Nephron progenitor cell (in vitro differentiated cells): ENCODE measurements around the gene KRT1.

Source experiments
- DNase-seq: peaks from one replicate; pipeline ENCODE4 v3.0.0; 2021
- H3K27ac Mint-ChIP-seq: 2 replicates; pipeline ENCODE4 v1.8.0; 2021; ENCODE audit warnings: mild to moderate bottlenecking, moderate library complexity, mixed read lengths
- H3K27me3 Mint-ChIP-seq: 2 replicates; pipeline ENCODE4 v1.8.0; 2021; ENCODE audit warnings: mild to moderate bottlenecking, low read depth, mixed read lengths; ENCODE audit not compliant: poor library complexity
- H3K36me3 Mint-ChIP-seq: 2 replicates; pipeline ENCODE4 v1.8.0; 2021; ENCODE audit warnings: low read depth, mixed read lengths
- H3K4me1 Mint-ChIP-seq: 2 replicates; pipeline ENCODE4 v1.8.0; 2021; ENCODE audit warnings: mixed read lengths
- H3K4me3 Mint-ChIP-seq: 2 replicates; pipeline ENCODE4 v1.8.0; 2021; ENCODE audit warnings: mild to moderate bottlenecking, moderate library complexity, mixed read lengths
- H3K9me3 Mint-ChIP-seq: 2 replicates; pipeline ENCODE4 v1.8.0; 2021; ENCODE audit warnings: mild to moderate bottlenecking, moderate library complexity, mixed read lengths
- TF ChIP-seq, protein P1 (sequence below): fragments of 200-600 bp; sonication (generic); IDR thresholded peaks from 2 replicates; pipeline ENCODE4 v1.5.0; 2021; ENCODE audit warnings: antibody characterized with exemption

The KRT1 gene

DNA sequence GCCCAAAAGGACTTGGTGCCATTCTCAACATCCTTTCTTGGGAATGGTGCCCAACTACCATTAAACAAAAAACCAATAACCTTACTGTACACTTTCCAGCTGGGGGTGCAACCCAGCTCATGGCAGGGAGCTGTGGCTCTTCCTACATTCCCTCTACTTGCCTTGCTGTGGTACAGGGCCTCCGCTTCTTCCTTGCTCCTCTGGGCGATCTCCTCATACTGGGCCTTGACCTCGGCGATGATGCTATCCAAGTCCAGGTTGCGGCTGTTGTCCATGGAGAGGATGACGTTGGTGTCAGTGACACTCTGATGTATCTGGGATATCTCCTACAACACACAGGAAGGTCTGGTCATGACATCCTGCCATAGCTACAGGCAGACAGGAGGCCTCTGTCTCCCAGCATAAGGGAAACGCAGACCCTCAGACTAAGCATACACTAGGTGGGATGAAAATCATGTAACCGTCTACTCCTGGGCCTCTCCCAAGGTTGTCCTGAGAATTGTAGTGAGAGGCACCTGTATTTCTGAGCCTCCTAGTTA lies 32.1 kb downstream of the KRT1 start:
- DNase-seq, result no peak
- Mint-ChIP-seq H3K27me3 (peaks cover 8% of the 10 kb centered on the region), H3K36me3 (no peaks in the 10 kb centered on the region)

DNA sequence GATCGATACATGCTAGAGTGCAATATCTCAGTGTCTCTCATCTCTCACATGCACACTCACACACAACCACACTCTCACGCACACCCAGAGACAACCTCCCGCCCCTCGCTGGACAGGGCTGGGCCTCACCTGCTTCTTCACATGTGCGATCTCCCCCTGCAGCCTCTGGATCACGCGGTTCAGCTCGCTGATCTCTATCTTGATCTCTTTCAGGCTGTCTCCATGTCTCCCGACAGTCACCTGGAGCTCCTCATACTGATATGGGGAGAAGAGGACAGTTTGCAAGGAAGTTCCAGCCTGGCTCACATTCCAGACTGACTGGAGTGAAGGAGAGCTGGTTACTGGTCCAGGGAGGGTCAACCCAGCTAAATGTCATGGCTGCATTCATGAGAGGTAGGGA lies 32.6 kb downstream of the KRT1 start:
- DNase-seq, result no peak
- Mint-ChIP-seq H3K27me3 (peaks cover 8% of the 10 kb centered on the region), H3K9me3 (peaks cover 11% of the 10 kb centered on the region), H3K4me1 (peaks cover 9% of the 10 kb centered on the region), H3K36me3 (no peaks in the 10 kb centered on the region), H3K4me3 (no peak overlapping the region), H3K27ac (no peak overlapping the region)
- TF ChIP-seq, protein P1, sequence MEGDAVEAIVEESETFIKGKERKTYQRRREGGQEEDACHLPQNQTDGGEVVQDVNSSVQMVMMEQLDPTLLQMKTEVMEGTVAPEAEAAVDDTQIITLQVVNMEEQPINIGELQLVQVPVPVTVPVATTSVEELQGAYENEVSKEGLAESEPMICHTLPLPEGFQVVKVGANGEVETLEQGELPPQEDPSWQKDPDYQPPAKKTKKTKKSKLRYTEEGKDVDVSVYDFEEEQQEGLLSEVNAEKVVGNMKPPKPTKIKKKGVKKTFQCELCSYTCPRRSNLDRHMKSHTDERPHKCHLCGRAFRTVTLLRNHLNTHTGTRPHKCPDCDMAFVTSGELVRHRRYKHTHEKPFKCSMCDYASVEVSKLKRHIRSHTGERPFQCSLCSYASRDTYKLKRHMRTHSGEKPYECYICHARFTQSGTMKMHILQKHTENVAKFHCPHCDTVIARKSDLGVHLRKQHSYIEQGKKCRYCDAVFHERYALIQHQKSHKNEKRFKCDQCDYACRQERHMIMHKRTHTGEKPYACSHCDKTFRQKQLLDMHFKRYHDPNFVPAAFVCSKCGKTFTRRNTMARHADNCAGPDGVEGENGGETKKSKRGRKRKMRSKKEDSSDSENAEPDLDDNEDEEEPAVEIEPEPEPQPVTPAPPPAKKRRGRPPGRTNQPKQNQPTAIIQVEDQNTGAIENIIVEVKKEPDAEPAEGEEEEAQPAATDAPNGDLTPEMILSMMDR, result no peak

More for the DNA sequence above, 32.1 kb downstream of the KRT1 start:
- Mint-ChIP-seq H3K4me3 (no peak overlapping the region), H3K9me3 (peaks cover 11% of the 10 kb centered on the region), H3K4me1 (peaks cover 9% of the 10 kb centered on the region), H3K27ac (no peak overlapping the region)
- TF ChIP-seq, protein P1, result no peak

DNA sequence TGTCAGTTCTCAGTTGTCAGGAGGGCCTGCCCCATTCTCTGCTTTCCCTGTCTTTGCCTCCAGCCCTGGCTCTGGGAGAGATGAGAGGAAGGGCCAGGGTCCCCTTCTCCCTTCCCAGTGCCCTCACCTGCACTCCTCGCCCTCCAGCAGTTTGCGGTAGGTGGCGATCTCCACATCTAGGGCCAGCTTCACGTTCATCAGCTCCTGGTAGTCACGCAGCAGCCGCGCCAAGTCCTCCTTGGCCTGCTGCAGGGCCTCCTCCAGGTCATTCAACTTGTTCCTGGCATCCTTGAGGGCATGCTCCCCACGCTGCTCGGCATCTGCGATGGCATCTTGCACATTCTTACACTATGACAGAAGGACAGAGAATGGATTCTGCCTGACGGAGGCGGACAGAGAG lies 33.6 kb downstream of the KRT1 start:
- TF ChIP-seq, protein P1, result no peak
- Mint-ChIP-seq H3K27ac (no peak overlapping the region), H3K36me3 (no peaks in the 10 kb centered on the region), H3K27me3 (peaks cover 8% of the 10 kb centered on the region), H3K4me1 (peaks cover 9% of the 10 kb centered on the region), H3K9me3 (peaks cover 3% of the 10 kb centered on the region), H3K4me3 (no peak overlapping the region)
- DNase-seq, result no peak

DNA sequence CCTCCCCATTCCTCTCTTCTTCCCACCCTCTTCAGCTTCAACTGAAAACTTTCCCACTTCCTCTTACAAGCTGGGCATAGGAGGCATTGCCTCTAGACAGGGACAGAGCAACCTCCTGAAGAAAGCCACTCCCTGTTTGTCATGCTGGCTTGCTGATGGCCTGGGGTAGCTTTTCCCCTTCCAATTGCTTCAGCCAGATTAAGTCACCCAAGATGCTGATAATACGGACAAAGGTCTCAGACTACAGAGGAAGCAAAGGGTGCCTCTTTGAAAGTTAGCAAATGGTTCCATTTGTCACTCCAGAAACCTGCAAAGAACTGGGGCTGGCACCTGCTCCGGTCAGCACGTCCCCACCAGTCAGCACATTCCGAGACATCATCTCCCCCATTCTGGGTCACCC lies 34.2 kb downstream of the KRT1 start:
- peaks cover 9% of the 10 kb centered on the region for H3K4me1 Mint-ChIP-seq
- H3K4me3 Mint-ChIP-seq, result no peak overlapping the region
- no peak overlapping the region for H3K27ac Mint-ChIP-seq
- peaks cover 8% of the 10 kb centered on the region for H3K27me3 Mint-ChIP-seq
- no peaks in the 10 kb centered on the region for H3K9me3 Mint-ChIP-seq
- no peaks in the 10 kb centered on the region for H3K36me3 Mint-ChIP-seq
- no peak for DNase-seq
- TF ChIP-seq, protein P1, result no peak

DNA sequence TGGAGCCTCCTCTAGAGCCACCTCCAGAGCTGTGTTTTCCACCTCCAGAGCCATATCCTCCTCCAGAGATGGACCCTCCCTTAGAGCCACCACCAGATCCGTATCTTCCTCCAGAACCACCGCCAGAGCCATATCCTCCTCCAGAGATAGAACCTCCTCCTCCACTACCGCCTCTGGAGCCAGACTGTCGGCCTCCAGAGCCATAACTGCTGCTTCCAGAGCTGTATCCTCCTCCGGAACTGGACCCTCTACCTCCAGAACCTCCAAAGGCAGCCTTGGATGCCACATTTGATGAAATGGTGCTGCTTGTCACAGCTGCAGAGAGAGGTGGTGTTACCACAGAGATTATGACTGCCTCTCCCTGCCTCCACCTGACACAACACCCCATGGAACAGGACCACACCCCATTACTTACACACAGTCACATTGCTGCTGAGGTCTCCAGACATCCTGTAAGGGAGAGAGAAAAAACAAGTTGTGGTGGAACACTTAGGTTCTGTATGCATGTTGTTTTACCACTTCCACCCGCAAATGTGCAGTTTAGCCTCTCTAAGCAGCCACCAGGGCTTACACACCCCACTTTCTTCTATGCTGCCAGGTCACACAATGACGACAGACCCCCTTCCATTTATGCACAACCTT lies 35.0 kb downstream of the KRT1 start:
- H3K27ac Mint-ChIP-seq, result no peak overlapping the region
- H3K27me3 Mint-ChIP-seq, result peaks cover 8% of the 10 kb centered on the region
- no peaks in the 10 kb centered on the region for H3K9me3 Mint-ChIP-seq
- peaks cover 3% of the 10 kb centered on the region for H3K4me1 Mint-ChIP-seq
- no peaks in the 10 kb centered on the region for H3K36me3 Mint-ChIP-seq
- TF ChIP-seq, protein P1, result no peak
- DNase-seq, result no peak
- no peak overlapping the region for H3K4me3 Mint-ChIP-seq

DNA sequence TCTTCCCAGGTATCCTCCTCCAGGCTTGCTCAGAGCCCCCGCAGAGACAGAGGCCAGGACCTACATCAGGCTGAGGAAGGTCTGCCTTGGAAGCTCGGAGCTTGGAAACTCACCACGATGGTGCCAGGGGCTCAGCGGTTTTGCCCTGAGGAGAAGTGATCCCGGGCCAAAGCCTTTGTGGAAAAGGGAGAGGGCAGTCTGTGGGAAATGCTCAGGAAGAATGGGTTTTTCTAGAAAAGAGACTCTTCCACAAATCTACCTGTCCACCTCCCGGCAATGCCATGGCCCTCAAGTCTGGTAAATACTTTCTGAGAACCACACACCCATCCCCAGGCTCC lies 36.2 kb downstream of the KRT1 start:
- Mint-ChIP-seq H3K27me3 (peaks cover 8% of the 10 kb centered on the region), H3K9me3 (no peaks in the 10 kb centered on the region), H3K27ac (no peak overlapping the region), H3K4me3 (no peak overlapping the region), H3K36me3 (no peaks in the 10 kb centered on the region), H3K4me1 (no peaks in the 10 kb centered on the region)
- TF ChIP-seq, protein P1, result no peak
- DNase-seq, result no peak
